Measurements from ENCODE around the gene PTPRD. TPM values are rescaled to one million over a fixed set of nuclear protein-coding genes. Genes with fewer than 3 reads are reported as not detected.

The PTPRD gene
- total and polyA plus RNA-seq, 2 donors (not counting 1 experiment from before 2014, with no cell fraction given) = not detected

GRCh38 chr9:10130061-10130675 lies 482.6 kb downstream of the PTPRD start:
- H3K9me3 ChIP-seq (ENCODE audit: control extremely low read depth in 1 of 3, control insufficient read depth in 2 of 3, insufficient read depth in 1 of 3, low read length in 2 of 3) = peaks cover 0 to 3% (median 0%) of the 10 kb centered on the region in 3 donors
- no peak overlapping the region for H3K4me3 ChIP-seq (ENCODE audit: control extremely low read depth in 1 of 5, extremely low read depth in 1 of 5, insufficient read depth in 1 of 5, low read depth in 2 of 5, low read length in 4 of 5)
- WGBS (ENCODE audit: insufficient coverage) = no CpG with 5 or more reads among the region's 2 CpGs
- Mint-ChIP-seq H3K4me1 (no peaks in the 10 kb centered on the region), H3K27ac (no peak overlapping the region), H3K9me3 (ENCODE audit: insufficient read depth) (no peaks in the 10 kb centered on the region), H3K4me3 (no peak overlapping the region), H3K27me3 (no peaks in the 10 kb centered on the region)
- H3K79me2 ChIP-seq (ENCODE audit: control insufficient read depth, insufficient read depth, low read length) = no peaks in the 10 kb centered on the region
- POLR2A ChIA-PET = no interaction called here
- ATAC-seq (ENCODE audit: low read depth) (no peak), DNase-seq (no peak)
- no peaks in the 10 kb centered on the region for H3K27me3 ChIP-seq (replicated peaks in 1 of 4; ENCODE audit: control extremely low read depth in 1 of 4, control insufficient read depth in 3 of 4, insufficient read depth in 4 of 4, low read length in 3 of 4)
- H3K4me1 ChIP-seq (ENCODE audit: control insufficient read depth in 2 of 2, insufficient read depth in 2 of 2, low read length in 2 of 2) = no peaks in the 10 kb centered on the region
- no peak overlapping the region for H2AFZ ChIP-seq (ENCODE audit: insufficient read depth, low read depth, low read length, poor library complexity, severe bottlenecking)
- no peaks in the 10 kb centered on the region for H3K36me3 ChIP-seq (replicated peaks in 1 of 2; ENCODE audit: control extremely low read depth in 1 of 2, control insufficient read depth in 1 of 2, extremely low read depth in 1 of 2, insufficient read depth in 2 of 2, low read length in 1 of 2)
- no peaks in the 10 kb centered on the region for H4K20me1 ChIP-seq (ENCODE audit: control insufficient read depth, insufficient read depth, low read length, poor library complexity, severe bottlenecking)
- H3K9ac ChIP-seq (ENCODE audit: low read length) = no peak overlapping the region
- CTCF ChIA-PET = no interaction called here
- H3K27ac ChIP-seq (ENCODE audit: low read length in 2 of 2) = no peak overlapping the region
- intact Hi-C loops (cut with micrococcal nuclease) = no loop called here
- no peak overlapping the region for H3K4me2 ChIP-seq (replicated peaks; ENCODE audit: low read depth, low read length, poor library complexity, severe bottlenecking)
- TF ChIP-seq EZH2 (IDR thresholded peaks at IDR 0.05; ENCODE audit: borderline replicate concordance, insufficient read depth, low read depth, low read length, poor library complexity, severe bottlenecking) = no peak
- no peak for TF ChIP-seq CTCF (IDR thresholded peaks at IDR 0.05)

- no peaks in the 10 kb centered on the region for H3K27me3 Mint-ChIP-seq
- Histone ChIP-seq H3K9me3 (ENCODE audit: control extremely low read depth in 1 of 3, control insufficient read depth in 2 of 3, insufficient read depth in 1 of 3, low read length in 2 of 3) (no peaks in the 10 kb centered on the region), H2AFZ (ENCODE audit: insufficient read depth, low read depth, low read length, poor library complexity, severe bottlenecking) (no peak overlapping the region), H3K27ac (ENCODE audit: low read length in 2 of 2) (no peak overlapping the region), H3K4me2 (replicated peaks; ENCODE audit: low read depth, low read length, poor library complexity, severe bottlenecking) (no peak overlapping the region), H4K20me1 (ENCODE audit: control insufficient read depth, insufficient read depth, low read length, poor library complexity, severe bottlenecking) (no peaks in the 10 kb centered on the region), H3K9ac (ENCODE audit: low read length) (no peak overlapping the region), H3K4me3 (ENCODE audit: control extremely low read depth in 1 of 5, extremely low read depth in 1 of 5, insufficient read depth in 1 of 5, low read depth in 2 of 5, low read length in 4 of 5) (no peak overlapping the region), H3K79me2 (ENCODE audit: control insufficient read depth, insufficient read depth, low read length) (no peaks in the 10 kb centered on the region), H3K4me1 (ENCODE audit: control insufficient read depth in 2 of 2, insufficient read depth in 2 of 2, low read length in 2 of 2) (no peaks in the 10 kb centered on the region), H3K27me3 (replicated peaks in 1 of 4; ENCODE audit: control extremely low read depth in 1 of 4, control insufficient read depth in 3 of 4, insufficient read depth in 4 of 4, low read length in 3 of 4) (no peaks in the 10 kb centered on the region), H3K36me3 (replicated peaks in 1 of 2; ENCODE audit: control extremely low read depth in 1 of 2, control insufficient read depth in 1 of 2, extremely low read depth in 1 of 2, insufficient read depth in 2 of 2, low read length in 1 of 2) (no peaks in the 10 kb centered on the region)
- no CpG with 5 or more reads among the region's 1 CpG for WGBS (ENCODE audit: insufficient coverage)
- POLR2A ChIA-PET = no interaction called here
- ATAC-seq (ENCODE audit: low read depth) (no peak), DNase-seq (no peak)
- no peak overlapping the region for H3K4me3 Mint-ChIP-seq
- H3K27ac Mint-ChIP-seq = no peak overlapping the region
- TF ChIP-seq CTCF (IDR thresholded peaks at IDR 0.05) (no peak), EZH2 (IDR thresholded peaks at IDR 0.05; ENCODE audit: borderline replicate concordance, insufficient read depth, low read depth, low read length, poor library complexity, severe bottlenecking) (no peak)
- H3K4me1 Mint-ChIP-seq = no peaks in the 10 kb centered on the region
- CTCF ChIA-PET = no interaction called here
- H3K9me3 Mint-ChIP-seq (ENCODE audit: insufficient read depth) = no peaks in the 10 kb centered on the region
- intact Hi-C loops (cut with micrococcal nuclease) = no loop called here
Observed at GRCh38 chr9:10127867-10128266, 484.9 kb downstream of the PTPRD start.

Data from B cell (primary cell).